ENCODE results near the gene PNPLA2.

- TF ChIP-seq, protein P1, sequence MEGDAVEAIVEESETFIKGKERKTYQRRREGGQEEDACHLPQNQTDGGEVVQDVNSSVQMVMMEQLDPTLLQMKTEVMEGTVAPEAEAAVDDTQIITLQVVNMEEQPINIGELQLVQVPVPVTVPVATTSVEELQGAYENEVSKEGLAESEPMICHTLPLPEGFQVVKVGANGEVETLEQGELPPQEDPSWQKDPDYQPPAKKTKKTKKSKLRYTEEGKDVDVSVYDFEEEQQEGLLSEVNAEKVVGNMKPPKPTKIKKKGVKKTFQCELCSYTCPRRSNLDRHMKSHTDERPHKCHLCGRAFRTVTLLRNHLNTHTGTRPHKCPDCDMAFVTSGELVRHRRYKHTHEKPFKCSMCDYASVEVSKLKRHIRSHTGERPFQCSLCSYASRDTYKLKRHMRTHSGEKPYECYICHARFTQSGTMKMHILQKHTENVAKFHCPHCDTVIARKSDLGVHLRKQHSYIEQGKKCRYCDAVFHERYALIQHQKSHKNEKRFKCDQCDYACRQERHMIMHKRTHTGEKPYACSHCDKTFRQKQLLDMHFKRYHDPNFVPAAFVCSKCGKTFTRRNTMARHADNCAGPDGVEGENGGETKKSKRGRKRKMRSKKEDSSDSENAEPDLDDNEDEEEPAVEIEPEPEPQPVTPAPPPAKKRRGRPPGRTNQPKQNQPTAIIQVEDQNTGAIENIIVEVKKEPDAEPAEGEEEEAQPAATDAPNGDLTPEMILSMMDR (IDR thresholded peaks at IDR 0.05; ENCODE audit: low read length) = no peak
- no peak for TF ChIP-seq EZH2 (IDR thresholded peaks at IDR 0.05; ENCODE audit: borderline replicate concordance, low read length)
These were observed 10.6 kb downstream of the PNPLA2 start for GRCh38 chr11:829176-829846.
